Activated T-cell treated with anti-CD3 and anti-CD28 coated beads for 24 hours (primary cell): ENCODE results near the gene UCN2.
A peak's percentile ranks its signal among the peaks of the same experiment; 100 is the strongest.
"Not testable (repeated sequence)": the region's sequence is repeated elsewhere in the genome, so short reads cannot be mapped to it uniquely, and the experiment has no call there.

ENCODE experiments used
- DNase-seq: peaks from one replicate; pipeline ENCODE4 v3.0.0-alpha.2; 2020; ENCODE audit warnings: low read depth

Gene UCN2

DNA sequence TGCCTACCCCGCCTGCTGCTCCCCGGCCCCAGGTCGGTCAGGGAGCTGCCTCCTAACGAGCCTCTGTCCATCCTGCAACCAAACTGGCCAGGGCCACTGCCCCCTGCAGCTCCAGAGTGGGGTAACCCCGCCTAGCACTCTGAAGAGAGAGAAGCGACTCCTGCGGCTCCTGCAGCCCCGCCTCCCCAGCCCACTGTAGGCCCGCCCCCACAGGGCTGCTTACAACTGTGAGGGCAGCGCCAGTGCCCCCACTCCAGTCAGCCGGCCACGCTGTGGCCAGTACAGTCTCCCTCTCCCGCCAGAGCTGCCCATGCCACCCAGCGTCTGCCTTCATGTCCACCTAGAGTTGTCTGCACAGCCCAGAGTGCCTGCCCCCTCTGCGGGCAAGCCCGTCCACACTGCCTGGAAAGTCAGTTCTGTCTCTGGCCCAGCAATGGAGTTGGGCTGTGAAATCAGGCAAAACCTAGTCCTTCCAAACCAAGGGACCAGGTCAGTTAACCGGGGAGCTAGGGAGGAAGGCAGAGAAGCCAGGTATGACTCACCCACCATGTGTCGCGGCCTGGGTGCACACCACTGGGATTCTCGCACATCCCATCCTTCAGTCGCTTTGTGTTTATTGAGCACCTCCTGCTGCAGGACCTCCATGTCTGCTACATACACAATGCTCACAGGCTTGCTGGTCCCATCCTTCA lies 2.4 kb downstream of the UCN2 start:
- no peak for DNase-seq

DNA sequence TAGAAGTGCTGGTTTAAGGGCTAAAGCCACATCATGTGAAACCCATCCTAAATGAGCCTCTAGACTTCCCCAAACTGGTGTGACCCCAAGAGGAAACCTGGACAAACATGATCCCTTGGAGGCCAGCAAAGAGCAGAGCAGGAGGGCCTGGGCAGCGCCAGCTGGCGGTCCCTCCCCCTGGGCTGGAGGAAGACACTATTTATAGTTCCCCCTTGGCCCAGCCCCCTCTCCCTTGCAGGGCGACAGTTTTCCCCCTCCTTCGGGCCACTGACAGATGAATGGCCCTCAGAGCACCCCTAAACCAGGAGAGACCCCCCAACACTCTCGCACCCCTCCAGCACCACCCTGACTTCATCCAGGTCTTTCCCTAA lies 2.9 kb downstream of the UCN2 start:
- DNase-seq = no peak

DNA sequence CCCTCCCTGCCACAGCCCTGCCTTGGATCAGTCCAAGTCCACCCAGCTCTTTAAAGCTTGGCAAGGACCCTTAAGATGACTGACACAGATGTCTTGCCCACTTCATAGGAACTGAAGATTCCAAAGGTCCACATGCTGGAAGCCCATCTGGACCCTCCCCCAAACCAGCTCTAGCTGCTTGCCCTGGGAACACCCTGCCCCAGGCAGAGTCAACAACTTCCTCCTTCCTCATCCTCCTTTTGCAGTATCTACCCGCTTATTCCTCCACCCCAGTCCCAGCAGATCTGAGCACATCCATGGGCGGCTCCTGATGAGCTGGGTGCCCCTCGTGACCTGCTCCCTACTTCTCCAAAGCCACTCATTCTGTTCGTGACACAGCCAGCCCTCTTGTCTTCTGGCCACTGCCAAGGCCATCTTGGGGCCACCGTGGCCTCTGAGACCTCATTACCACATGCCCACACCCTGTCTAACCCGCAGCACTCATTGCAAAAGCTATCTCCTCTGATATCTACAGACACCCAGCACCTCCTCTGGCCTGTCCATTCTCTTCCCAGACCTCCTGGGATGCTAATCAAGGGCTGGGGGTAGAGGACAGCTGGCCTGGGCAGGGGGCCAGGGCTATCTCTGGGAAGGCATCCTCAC lies 5.0 kb downstream of the UCN2 start:
- no peak for DNase-seq

DNA sequence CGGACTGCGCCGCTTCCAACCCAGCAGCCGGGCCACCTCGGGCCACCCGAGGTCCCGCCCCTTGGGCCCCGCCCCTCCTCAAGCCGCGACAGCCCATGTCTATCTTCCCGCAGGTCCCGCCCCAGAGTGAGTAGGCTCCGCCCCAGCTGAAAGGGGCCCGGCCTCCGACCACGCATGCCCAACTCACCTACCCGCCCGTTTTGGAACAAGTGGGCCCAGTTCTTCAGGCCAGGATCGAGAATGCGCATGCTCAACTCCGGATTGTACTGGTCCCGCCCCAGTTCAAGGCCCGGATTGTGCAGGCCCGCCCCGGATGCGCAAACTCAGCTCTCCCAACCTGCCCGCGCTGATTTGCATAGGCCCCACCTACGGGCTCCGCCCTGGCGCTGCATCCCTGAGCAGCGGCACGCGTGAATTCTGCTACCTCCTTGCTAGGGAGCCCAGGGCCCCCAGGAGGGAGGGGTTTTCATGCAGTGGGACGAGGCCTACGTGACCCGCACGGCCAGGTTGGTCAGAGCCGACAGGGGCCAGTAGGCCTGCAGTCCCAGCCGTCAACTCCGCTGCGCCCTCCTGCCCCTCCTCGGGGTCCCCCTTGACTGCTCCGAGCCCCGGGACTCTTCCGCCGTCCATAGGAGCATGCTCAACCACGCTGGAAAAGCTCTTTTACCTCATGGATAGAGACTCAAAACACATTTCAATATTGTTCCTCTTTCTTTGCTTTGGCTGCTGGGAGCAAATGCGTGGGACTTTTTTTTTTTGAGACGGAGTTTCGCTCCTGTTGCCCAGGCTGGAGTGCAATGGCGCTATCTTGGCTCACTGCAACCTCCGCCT lies 6.6 kb downstream of the UCN2 start, which contains the start of gene PFKFB4:
PFKFB4 (minus strand) TSS at position 8 of the 831 bp plus-strand sequence. CDS start 26 bp downstream, outside the sequence.
- peak; percentile 99 for DNase-seq

DNA sequence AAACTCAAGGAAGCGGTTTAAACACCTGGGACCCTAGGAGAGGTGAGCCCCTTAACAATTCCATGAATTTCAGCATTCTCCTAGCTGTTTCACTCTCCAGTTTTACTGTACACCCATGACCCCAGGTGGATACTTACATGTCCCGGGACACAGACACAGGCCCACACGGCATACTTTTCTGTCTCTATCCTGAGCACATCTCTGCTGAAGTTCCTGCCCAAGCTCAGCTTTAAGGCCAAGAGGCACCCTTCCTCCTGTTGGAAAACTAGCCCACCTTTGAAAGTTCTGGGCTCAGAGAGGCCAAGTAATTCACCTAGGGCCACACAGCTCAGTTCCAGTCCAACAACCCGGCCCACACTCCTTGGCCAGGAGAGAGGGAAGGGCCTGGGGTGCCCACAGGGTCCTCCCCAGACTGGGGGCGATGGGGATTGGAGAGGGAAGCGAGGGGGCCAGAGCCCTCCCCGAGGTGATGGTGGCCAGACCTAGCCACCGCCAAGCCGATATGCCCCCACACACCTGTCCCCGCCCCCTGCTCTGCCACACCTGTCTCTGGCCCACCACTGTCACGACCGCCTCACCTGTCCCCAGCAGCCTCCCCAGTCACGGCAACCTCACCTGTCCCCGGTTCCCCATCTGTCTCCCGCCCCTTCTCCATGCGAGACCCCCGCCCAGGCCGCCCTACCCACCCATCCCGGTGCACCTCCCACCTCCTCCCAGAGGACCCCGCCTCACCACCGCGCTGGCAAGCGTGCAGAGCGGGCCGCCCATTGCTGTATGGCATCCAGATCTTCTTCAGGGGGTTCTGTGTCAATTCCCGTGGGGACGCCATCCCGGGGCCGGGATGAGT lies 7.4 kb downstream of the UCN2 start:
- DNase-seq = no peak

DNA sequence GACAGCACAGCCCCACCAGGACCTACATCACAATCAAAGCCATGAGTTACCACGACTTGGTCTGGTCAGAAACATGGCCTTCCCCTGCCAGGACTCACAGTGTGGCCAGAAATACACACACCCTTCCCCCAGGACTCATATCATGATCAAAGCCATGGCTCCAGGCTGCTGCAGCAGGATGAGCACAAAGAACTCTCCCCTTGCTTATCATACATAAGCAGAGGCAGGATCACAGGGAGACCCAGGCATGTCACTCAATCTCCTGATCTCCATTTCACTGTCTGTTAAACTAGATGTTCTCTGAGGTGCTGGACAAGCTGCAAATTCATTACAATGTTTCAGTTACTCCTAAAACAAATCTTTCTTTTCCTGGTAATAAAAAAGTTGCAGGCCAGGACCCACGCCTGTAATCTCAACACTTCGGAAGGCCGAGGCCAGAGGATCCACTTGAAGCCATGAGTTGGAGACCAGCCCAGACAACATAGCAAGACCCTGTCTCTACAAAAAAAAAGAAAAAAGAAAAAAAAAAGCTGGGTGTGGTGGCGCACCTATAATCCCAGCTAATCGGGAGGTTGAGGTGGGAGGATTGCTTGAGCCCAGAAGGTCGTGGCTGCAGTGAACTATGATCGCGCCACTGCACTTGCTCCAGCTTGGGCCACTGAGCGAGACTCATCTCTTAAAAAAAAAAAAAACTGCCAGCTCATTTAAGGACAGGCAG lies 8.2 kb downstream of the UCN2 start:
- DNase-seq = no peak

DNA sequence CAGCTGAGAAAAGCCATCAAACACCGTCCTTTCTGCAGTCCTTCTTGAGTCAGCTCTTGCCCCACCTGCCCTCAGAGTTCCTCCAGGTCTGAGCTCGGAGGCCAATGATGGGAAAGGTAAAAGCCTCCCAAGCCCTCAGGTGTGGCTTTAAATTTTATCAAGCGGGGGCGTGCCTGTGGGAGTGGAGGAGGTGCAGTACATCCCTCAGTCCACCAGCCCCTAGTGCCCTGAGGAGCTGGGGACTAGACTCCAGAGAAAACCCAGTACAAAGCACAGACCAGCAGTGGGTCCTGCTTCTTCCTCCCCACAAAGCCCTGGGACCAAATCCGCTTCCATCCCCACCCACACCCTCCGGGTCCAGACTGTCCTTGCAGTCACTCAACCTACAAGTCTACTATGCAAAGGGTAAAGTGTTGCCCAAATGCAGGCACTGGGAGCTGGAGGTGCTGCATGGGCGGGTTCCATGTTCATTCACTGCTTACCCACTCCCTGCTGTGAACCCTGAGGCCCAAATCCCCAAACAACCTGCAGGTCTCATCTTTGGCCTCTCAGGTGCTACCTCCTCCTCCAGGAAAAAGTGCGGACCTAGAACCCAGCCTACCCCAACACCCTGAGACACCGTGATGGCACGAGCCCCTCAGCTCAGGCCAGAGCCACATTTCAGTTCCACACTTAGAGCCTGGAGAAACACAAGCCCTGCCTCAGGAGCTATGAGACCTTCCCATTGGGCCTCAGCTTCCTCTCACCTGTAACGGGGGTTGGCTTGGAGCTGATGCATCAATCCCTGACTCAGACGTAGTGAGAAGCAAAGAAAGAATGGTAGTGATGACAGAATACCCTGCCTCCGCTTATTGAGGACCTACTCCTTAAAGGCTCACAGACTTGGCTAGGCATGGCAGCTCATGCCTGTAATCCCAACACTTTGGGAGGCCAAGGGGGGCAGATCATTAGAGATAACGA lies 9.4 kb downstream of the UCN2 start:
- DNase-seq = no peak

DNA sequence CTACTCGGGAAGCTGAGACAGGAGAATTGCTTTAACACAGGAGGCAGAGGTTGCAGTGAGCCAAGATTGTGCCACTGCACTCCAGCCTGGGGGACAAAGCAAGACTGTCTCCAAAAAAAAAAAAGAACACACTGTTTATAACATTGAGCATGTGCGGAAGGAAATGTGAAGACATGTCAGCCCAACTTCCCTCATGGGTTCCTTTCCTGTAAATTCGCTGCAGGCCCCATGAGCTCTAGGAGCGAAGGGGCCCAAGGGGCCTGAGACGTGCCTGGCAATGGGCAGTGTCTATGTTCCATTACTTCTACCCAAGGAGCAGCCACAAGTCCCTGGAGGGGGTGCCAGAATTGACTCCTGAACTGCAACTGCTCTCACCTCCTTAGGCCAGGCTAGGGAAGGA lies 10.2 kb downstream of the UCN2 start:
- no peak for DNase-seq

DNA sequence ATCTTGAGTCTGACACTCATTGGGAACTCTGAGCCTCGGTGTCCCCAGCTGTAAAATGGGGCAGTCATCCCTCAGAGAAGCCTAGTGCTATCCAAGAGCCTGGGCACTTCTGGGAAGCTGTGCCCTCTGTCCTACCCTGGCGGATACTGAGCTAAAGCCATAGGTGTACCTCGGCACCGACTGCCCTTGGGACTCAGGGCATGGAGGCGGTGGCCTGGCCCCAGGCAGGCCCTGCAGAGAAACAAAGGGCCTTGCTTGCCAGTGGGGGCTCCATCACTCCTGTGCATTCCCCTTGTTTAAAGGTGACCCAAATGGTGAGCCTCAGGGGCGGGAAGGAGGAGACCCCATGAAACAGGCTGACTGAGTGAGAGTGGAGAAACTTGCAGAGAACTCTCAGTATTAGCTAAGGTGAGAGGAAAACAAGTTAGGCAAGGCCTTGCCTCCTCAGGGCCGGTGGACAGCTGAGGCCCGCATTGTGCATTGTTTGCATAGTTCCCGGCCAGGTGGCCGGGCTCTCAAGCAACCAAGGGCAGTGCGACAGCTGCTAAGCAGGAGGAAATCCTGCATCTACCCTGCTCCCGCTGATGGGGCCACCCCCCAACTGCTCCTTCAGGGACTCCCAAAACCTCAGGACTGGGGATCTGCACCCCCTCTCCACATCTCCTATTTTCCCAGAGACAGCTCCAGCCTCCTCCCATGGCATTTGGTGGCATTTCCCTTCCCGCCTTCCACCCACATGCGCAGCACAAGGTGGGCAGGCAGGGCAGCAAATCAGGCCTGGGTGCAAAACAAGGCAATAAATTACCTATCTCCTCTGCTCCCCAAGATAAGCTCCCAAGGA lies 11.2 kb downstream of the UCN2 start:
- no peak for DNase-seq

DNA sequence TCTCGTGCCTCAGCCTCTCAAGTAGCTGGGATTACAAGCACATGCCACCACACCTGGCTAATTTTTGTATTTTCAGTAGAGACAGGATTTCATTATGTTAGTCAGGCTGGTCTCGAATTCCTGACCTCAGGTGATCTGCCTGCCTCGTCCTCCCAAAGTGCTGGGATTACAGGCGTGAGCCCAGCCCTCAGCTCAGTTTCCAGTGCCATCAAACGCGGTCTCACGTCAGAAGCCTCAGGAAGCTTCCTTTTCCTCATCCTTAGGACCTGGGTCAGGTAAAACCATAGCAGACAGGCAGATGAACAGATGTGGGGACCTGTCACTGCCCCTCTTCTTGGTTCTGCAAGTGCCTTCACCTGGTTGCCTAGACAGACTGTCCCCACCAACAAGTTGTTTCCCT lies 11.9 kb downstream of the UCN2 start:
- DNase-seq = not testable (repeated sequence)

DNA sequence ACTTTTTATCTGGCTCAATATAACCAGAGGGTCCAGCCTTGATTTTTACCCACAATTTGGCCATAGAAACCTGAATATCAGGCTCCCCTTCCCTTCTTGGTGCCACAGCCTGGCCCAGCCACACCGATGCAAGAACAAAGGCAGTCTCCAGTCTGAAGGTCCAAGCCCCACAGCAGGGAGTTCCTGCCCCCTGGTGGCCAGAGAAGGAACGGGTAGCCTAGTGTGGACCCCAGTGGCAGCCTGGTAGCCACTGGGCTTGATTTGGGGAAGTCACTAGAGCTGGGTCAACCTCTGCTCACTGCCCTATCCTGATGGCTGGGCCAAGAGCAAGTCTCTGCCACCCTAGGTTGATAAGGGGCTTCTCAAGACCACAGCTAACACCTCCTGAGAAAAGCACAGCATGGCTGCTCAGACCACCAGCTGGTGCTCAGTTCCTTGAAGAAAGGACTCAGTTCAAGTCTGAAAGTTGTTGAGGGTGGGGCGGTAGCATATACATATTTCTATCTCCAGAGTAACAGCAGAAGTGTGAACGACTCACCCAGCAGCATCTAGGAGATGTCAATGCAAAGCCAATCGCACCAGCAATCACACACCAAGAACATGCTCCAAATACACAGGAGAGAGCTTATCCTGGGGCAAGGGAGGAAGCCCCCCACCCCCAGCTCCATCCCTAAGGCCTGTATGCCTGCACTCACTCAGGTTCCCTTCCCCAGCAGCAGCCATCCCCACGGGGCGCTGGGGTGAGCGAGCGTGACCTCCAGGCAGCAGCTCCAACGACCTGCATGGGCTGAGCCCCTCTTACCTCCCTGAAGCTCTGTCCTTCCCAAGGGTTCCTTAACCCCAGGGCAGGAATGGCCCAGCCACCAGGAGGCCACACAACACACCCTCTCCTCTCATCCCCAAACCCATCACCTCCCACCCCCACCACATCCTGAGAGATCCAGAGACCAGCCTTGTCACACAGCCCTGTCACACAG lies 14.6 kb downstream of the UCN2 start:
- DNase-seq = peak; percentile 78

DNA sequence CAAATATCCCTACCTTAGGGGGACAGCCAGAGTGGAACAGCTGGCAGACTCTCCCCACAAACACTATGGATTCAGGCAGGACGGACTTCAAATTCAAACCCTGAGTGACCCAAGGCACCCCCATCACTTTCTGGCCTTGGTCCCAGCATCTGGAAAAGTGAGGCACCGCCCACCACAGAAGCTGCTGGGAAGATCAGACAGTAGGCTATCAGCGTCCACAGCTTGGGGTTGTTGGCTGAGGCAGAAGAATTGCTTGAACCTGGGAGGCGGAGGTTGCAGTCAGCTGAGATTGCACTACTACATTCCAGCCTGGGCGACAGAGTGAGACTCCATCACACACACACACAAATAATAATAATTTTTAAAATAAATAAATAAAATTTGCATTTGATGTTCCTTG lies 15.5 kb downstream of the UCN2 start:
- DNase-seq = no peak

DNA sequence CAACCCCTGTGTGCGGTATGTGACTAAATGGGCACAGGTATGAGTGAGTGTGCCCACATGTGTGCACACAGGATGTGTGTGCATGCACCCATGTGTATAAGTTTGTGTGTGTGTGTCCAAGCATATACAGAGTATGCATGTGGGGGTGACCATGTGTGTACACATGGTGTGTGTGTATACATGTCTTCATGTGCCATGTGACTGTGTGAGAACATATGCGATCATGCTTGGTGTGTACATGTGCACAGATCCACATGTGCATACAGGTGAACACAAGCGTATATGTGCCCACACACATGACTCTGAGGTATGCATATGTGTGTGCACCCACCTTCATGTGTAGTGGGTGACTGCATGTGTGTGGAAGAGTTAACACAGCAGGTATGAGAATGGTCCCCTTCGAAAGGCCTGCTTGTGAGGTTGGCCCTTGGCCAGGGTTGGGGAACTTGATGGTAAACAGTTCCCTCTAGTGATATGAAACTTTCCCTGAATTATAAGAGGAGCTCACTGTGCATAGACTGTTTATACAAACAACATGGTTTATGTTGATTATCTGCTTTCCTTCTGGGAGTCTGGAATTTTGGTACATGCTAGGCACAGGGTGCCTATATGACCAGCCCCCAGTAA lies 17.3 kb downstream of the UCN2 start:
- no peak for DNase-seq

DNA sequence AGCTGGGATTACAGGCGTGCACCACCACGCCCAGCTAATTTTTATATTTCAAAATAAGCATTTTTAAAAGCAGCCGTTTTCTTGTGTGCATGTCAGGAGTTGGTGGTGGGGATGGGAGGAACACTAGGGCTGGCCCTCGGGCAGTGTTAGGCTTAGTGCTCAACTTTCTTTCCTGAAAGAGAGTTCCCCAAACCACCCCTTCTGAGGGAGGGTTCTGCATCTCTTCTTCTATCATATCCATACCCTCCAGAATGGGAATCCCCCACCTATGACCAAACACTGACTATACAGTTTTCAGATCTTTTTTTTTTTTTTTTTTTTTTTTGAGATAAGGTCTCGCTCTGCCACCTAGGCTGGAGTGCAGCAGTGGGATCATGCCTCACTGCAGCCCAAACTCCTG lies 19.4 kb downstream of the UCN2 start:
- no peak for DNase-seq

DNA sequence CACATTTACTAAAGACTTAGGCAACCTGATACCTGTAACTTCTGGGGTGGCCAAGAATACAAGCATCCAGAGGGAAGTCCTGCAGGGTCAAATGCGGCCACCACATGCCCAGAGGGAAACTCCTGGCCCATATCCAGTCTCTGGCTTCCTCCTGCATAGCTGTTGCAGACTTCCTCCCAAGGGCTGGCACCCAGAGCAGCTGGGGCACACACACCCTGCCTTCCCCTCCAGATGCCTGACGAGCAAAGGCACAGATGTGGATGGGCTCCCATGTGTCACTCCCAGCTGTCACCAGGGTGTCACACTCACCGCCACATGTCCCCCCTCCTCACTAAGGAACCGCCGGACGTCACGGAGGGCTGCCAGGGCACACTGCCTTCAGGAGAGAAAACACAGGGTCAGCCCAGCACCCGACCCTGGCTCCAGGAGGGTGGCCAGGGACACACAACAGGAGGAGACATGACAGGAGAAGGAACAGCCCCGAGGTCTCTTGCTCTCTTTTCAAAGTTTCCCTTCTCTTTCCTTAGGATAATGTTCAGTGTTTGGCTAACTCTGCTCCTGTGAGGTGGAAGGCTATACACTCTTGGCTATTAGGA lies 20.2 kb downstream of the UCN2 start:
- no peak for DNase-seq

DNA sequence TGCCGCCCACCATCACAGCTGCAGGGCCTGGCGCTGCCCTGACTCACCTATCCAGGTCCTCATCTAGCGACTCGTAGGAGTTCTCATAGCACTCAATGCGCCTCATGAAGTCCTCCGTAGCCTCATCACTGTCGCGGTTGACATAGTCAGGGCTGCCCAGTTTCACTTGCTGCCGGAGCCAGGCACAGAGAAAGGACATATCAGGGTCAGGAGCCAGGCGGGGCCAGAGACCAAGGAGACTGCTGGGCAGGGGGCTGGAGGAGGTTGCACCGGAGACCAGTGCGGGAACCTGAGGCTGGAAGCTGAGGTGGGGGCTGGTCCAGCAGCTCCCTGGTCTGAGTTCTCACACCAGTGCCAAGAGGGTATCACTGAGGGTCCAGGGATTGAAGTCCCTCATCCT lies 25.1 kb downstream of the UCN2 start:
- no peak for DNase-seq

DNA sequence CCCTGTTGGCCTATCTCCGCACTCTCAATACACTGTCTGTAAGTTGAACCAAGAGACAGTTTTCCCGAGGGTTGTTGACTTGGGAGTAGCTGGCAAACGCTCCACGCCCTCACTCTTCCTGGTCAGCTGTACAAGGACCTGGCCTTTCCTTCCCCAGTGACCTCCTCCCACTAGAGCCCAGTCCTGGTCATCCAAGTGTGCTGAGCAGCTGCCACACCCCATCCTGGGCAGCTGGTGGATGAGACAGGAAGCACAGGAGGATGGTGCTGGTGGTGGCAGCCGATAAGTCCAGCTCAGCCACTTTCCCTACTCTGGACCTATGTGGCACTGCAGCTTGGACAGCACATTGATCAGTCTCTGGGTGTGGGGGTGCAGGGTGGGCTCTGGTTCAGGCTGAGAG lies 26.8 kb downstream of the UCN2 start:
- DNase-seq = no peak
